ENCODE measurements around the gene CIDEB. TPM values are rescaled to one million over a fixed set of nuclear protein-coding genes. Genes with fewer than 3 reads are reported as not detected.

CIDEB gene
- total and polyA plus RNA-seq, 12 donors = 16.4 to 80.3 (median 39.0) TPM

DNA sequence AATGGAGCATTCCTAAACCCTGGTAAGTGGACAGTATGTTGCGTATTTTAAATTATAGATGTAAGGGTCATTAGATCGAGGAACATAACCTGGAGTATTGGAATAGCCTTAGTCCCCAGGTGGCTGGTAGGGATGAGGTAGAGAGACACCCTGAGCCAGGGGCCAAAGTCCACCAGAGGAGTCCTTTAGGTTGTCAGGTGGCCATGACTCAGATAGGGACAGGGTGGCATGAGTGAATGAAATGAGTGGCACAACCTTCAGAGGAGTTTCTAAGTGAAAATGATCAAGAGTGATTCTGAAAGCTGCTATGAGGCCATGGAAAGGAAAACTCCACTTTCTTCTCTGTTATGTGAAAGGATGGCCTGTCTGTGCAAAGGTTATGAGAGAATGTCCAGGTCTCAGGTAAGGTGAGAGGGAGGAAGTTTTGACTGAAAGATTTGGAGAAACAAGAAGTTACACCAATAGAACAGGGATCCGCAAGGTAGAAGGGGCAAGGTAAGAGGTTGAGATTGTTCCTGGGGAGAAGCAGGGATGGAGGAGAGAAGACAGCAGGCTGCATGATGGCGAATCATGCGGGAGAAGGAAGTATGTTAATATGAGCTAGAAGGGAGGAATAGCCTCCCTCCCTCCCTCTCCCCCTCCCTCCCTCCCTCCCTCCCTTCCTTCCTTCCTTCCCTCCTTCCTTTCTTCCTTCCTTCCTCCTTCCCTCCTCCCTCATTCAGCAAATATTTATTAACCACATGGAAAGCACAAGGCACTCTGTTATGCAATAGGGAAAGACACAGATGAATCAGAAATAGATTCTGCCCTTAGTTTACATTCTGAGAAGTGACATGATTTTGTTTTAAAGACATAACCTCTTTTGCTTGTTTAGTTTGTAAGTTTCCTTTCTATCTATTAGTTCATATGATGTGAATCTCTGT lies 46.0 kb upstream of the CIDEB start:
- H3K27me3 ChIP-seq = no peaks in the 10 kb centered on the region
- intact Hi-C loops (cut with DNase I) = no loop called here
- 63 to 79% (median 74%) methylated on average over 5 of the region's 5 CpGs for WGBS, 4 donors
- no peak for TF ChIP-seq POLR2A (IDR thresholded peaks at IDR 0.05)
- TF ChIP-seq, protein P1, sequence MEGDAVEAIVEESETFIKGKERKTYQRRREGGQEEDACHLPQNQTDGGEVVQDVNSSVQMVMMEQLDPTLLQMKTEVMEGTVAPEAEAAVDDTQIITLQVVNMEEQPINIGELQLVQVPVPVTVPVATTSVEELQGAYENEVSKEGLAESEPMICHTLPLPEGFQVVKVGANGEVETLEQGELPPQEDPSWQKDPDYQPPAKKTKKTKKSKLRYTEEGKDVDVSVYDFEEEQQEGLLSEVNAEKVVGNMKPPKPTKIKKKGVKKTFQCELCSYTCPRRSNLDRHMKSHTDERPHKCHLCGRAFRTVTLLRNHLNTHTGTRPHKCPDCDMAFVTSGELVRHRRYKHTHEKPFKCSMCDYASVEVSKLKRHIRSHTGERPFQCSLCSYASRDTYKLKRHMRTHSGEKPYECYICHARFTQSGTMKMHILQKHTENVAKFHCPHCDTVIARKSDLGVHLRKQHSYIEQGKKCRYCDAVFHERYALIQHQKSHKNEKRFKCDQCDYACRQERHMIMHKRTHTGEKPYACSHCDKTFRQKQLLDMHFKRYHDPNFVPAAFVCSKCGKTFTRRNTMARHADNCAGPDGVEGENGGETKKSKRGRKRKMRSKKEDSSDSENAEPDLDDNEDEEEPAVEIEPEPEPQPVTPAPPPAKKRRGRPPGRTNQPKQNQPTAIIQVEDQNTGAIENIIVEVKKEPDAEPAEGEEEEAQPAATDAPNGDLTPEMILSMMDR (IDR thresholded peaks at IDR 0.05) = no peak
- H3K4me3 ChIP-seq = no peak overlapping the region
- H3K27ac ChIP-seq = no peak overlapping the region
- DNase-seq = no peak
- no peaks in the 10 kb centered on the region for H3K9me3 ChIP-seq (replicated peaks in 1 of 3)
- no peaks in the 10 kb centered on the region for H3K4me1 ChIP-seq (replicated peaks in 1 of 2)
- no peaks in the 10 kb centered on the region for H3K36me3 ChIP-seq (replicated peaks in 1 of 2)

DNA sequence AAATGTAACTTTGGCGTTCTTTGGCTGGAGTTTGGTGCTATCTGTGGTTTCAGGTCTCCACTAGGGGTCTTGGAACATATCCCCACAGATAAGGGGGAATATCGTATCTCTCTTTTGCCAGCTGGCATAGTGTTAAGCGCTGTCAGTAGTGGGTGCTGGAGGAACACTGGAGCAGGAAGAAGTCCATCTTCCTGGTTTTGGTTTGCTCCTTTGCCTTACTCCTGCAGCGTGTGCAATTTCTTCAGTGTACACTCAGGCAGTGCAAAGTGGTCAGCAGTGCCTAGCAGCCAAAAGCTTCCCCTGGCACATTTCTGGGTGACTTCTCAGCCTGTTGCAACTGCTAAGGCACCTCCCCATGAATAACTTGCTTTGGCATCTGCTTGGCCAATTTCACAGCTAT lies 43.7 kb upstream of the CIDEB start:
- Histone ChIP-seq H3K4me1 (replicated peaks in 1 of 2) (no peaks in the 10 kb centered on the region), H3K9me3 (replicated peaks in 1 of 3) (no peaks in the 10 kb centered on the region), H3K4me3 (no peak overlapping the region), H3K36me3 (replicated peaks in 1 of 2) (no peaks in the 10 kb centered on the region), H3K27me3 (no peaks in the 10 kb centered on the region), H3K27ac (no peak overlapping the region)
- 24 to 30% (median 27%) methylated on average over 4 of the region's 4 CpGs for WGBS, 4 donors
- TF ChIP-seq, protein P1 (IDR thresholded peaks at IDR 0.05) = no peak
- no peak for TF ChIP-seq POLR2A (IDR thresholded peaks at IDR 0.05)
- DNase-seq = no peak
- intact Hi-C loops (cut with DNase I) = no loop called here

DNA sequence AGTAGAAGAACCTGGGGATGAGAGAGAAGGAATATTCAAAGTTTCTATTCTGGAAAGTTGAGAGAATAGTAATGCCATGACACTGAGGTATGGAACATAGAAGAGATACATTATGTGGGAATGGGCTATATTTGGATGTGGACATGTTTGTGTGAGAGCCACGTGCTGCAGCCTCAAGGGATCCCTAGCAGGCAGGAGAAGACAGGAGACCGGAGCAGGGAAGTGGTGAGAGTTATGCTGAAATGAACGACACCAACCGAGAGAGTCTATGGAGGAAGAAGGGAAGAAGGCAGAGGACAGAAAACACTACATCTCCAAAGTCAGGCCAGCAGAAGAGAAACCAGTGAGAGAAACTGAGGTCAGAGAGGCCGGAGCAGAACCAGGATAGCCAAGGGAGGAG lies 42.0 kb upstream of the CIDEB start:
- no peaks in the 10 kb centered on the region for H3K36me3 ChIP-seq (replicated peaks in 1 of 2)
- WGBS, 4 donors = 77 to 84% (median 79%) methylated on average over 5 of the region's 5 CpGs
- TF ChIP-seq, protein P1 (IDR thresholded peaks at IDR 0.05) = no peak
- TF ChIP-seq POLR2A (IDR thresholded peaks at IDR 0.05) = no peak
- H3K4me1 ChIP-seq (replicated peaks in 1 of 2) = no peaks in the 10 kb centered on the region
- intact Hi-C loops (cut with DNase I) = no loop called here
- no peak overlapping the region for H3K4me3 ChIP-seq
- no peaks in the 10 kb centered on the region for H3K27me3 ChIP-seq
- H3K27ac ChIP-seq = no peak overlapping the region
- no peaks in the 10 kb centered on the region for H3K9me3 ChIP-seq (replicated peaks in 1 of 3)
- no peak for DNase-seq

DNA sequence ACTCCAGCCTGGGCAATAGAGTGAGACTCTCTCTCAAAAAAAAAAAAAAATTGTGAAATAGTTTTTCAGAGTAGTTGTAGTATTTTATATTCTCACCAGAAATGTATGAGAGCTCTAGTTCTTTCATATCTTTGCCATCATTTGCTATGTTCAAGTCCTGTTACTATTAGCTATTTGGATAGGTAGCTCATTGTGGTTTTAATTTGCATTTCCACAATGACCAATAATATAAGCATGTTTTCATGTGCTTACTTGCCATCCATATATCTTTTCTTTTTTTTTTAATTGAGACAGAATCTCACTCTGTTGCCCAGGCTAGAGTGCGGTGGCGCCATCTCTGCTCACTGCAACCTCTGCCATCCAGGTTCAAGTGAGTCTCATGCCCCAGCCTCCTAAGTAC lies 40.4 kb upstream of the CIDEB start:
- Histone ChIP-seq H3K27me3 (no peaks in the 10 kb centered on the region), H3K36me3 (replicated peaks in 1 of 2) (no peaks in the 10 kb centered on the region), H3K4me3 (no peak overlapping the region), H3K9me3 (replicated peaks in 1 of 3) (no peaks in the 10 kb centered on the region), H3K27ac (no peak overlapping the region), H3K4me1 (replicated peaks in 1 of 2) (no peaks in the 10 kb centered on the region)
- no peak for TF ChIP-seq POLR2A (IDR thresholded peaks at IDR 0.05)
- TF ChIP-seq, protein P1 (IDR thresholded peaks at IDR 0.05) = no peak
- DNase-seq = no peak
- WGBS, 4 donors = 97 to 100% (median 98%) methylated on average over 2 of the region's 2 CpGs
- intact Hi-C loops (cut with DNase I) = no loop called here

Data from adrenal gland (tissue), 12 donors.